ENCODE measurements around the gene KLF11.

- no peak for TF ChIP-seq EZH2 (IDR thresholded peaks at IDR 0.05)
- TF ChIP-seq POLR2AphosphoS5 (IDR thresholded peaks at IDR 0.05; ENCODE audit: borderline replicate concordance, low read depth, low read length): no peak
- TF ChIP-seq FOXP2 (optimal IDR thresholded peaks at IDR 0.05; ENCODE audit: control extremely low read depth, extremely low read length, insufficient read depth): no peak
Measured at GRCh38 chr2:10067881-10068280, 24.5 kb downstream of the KLF11 start.

Measured in SK-N-MC (cell line).